Measurements from ENCODE around the gene NKTR. TPM values are rescaled to one million over a fixed set of nuclear protein-coding genes. Genes with fewer than 3 reads are reported as not detected.
"Not testable (repeated sequence)": the region's sequence is repeated elsewhere in the genome, so short reads cannot be mapped to it uniquely, and the experiment has no call there.

NKTR gene
- total RNA-seq (10 to 100 TPM; 27.7 to 35.8 (median 29.5) TPM), polyA plus RNA-seq (22.6 TPM)
- long read RNA-seq, donor 1, partial matches to known transcripts, result 22 of 35 reads
- long read RNA-seq, donor 1, other reads (novel, unspliced or antisense), result 11 of 35 reads
- long read RNA-seq, donor 2, partial matches to known transcripts, result 0 of 3 reads
- long read RNA-seq, donor 2, other reads (novel, unspliced or antisense), result 3 of 3 reads
- long read RNA-seq, donor 3, partial matches to known transcripts, result 43 of 72 reads
- long read RNA-seq, donor 3, other reads (novel, unspliced or antisense), result 27 of 72 reads
- long read RNA-seq, donor 4, full-length matches to known transcripts, result 2 of 6 reads
- long read RNA-seq, donor 4, partial matches to known transcripts, result 1 of 6 reads
- long read RNA-seq, donor 4, other reads (novel, unspliced or antisense), result 3 of 6 reads

DNA sequence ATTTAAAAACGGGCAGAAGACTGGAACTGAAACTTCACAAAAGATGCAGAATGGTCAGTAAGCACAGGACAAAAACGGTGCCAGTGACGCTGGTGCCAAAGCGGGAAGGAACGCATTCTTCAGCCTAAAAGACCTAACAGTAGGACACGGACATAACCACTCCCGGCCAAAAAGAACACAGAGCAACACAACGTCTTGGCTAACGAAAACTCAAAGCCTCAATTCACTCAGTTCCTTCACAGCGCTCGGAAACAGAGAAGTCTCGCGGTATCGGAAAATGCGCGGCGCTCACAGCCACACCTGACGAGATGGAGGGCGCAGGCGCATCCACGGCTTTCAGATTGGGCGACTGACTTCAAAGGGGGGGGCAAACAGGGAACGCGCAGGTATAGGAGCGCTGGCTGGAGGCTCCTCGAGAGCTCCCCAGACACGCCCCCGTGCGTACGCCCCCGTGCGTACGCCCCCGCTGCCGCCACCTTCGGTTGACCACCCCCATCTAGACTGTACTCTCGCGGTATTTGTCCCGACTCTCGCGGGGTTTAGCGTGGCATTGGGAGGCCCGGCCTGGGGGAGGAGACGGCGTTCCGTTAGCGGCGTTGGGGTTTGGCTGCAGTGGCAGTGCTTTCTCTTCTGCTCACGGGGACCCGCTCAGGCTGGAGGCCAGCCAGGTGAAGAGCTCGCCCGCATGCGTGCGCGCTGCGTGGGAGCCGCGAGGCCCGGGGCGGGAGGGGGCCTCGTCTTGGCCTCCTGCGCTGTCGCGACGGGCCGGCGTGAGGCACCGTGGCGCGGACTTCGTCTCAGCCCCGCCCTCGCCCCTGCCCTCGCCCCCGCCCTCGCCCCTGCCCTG lies at the start of gene NKTR:
TSS of gene NKTR (plus strand) at position 576 of the 847 bp plus-strand sequence. CDS start 321 bp downstream, outside the sequence.
- H3K9me3 ChIP-seq (ENCODE audit: control insufficient read depth, low read length), result no peaks in the 10 kb centered on the region
- under 1% methylated on average over 76 of the region's 76 CpGs for WGBS
- H3K4me3 ChIP-seq (ENCODE audit: low read length), result peak within 1 kb of the TSS; percentile 76
- intact Hi-C loops (cut with DNase I), result loop anchor here in 3 of 4 donors (10.0 kb wide), 2 partner anchors 54 to 144 kb away; partner anchors contain the start of gene ZBTB47 (in 2 of the 3)
- DNase-seq (peak; percentile 96 to 99 (median 99)), ATAC-seq (peak; percentile 96 to 97)
- no peaks in the 10 kb centered on the region for H3K4me1 ChIP-seq (ENCODE audit: control insufficient read depth, insufficient read depth, low read length)
- H3K27ac ChIP-seq (ENCODE audit: low read length), result peak within 1 kb of the TSS; percentile 93
- no peaks in the 10 kb centered on the region for H3K27me3 ChIP-seq (ENCODE audit: control insufficient read depth, insufficient read depth)

DNA sequence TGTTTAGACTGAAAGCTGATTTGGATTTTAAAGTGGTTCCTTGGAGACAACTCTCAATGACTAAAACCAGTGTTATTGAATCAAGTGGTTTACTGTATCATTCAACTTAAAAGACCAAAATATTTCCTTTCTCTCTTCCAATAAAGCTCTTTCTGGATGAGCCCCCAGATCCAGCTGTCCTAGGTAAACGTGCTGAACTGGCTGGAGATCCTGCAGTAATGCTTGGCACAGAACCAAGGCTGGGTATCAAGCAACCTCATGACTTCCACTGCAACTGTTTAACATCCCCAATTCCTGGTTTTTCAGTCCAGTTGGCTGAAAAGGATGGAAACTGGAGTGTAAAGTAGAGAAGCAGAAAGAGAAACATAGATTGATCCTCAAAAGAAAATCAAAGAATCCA lies 47.7 kb upstream of the NKTR start:
- no peak for ATAC-seq
- Histone ChIP-seq H3K27me3 (ENCODE audit: control insufficient read depth, insufficient read depth) (no peaks in the 10 kb centered on the region), H3K4me1 (ENCODE audit: control insufficient read depth, insufficient read depth, low read length) (no peaks in the 10 kb centered on the region), H3K4me3 (ENCODE audit: low read length) (no peak overlapping the region), H3K9me3 (ENCODE audit: control insufficient read depth, low read length) (no peaks in the 10 kb centered on the region), H3K27ac (ENCODE audit: low read length) (no peak overlapping the region)
- DNase-seq, result no peak
- 26% methylated on average over 1 of the region's 1 CpG for WGBS
- intact Hi-C loops (cut with DNase I), result no loop called here

DNA sequence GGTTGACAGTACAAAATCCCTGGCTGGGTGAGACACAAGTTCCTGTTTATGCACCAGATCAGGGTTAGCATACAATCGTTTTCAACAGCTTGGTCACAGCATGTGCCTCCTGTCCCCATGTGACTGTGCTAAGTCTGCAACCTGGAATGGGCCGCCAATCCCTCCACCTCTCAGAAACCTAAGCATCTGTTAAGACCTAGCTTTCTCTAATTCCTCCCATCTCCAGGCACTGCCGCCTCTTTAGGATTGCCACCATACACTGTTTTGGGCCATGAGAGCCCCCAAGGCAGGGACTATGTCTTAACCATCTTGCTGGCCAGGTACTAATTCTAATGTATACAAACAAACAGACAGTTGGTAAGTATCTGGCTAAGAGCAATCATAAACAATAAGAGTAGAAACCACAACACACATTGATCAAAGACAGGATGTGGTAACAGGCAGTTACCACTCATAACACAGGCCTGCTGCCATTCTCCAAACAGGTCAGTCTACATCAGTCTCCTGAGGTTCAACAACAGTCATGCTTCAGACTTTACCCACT lies 44.3 kb upstream of the NKTR start:
- Histone ChIP-seq H3K27me3 (ENCODE audit: control insufficient read depth, insufficient read depth) (no peaks in the 10 kb centered on the region), H3K9me3 (ENCODE audit: control insufficient read depth, low read length) (no peaks in the 10 kb centered on the region), H3K27ac (ENCODE audit: low read length) (no peak overlapping the region), H3K4me1 (ENCODE audit: control insufficient read depth, insufficient read depth, low read length) (no peaks in the 10 kb centered on the region), H3K4me3 (ENCODE audit: low read length) (no peak overlapping the region)
- DNase-seq (no peak), ATAC-seq (no peak)
- WGBS, result 78% methylated on average over 3 of the region's 3 CpGs
- intact Hi-C loops (cut with DNase I), result no loop called here

DNA sequence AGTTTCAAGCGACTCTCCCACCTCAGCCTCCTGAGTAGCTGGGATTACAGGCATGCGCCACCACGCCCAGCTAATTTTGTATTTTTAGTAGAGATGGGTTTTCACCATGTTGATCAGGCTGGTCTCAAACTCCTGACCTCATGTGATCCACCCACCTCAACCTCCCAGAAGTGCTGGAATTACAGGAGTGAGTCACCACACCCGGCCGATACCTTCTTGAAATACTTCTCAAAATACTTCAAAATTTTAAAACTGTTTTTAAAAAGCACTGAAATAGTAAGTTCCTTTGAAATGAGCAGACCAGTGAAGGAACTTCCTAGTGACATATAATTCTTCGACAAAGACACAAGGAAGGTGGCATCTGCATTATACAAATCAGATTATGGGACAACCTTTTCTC lies 43.7 kb upstream of the NKTR start:
- H3K27ac ChIP-seq (ENCODE audit: low read length); intact Hi-C loops (cut with DNase I); H3K27me3 ChIP-seq (ENCODE audit: control insufficient read depth, insufficient read depth); H3K4me3 ChIP-seq (ENCODE audit: low read length); ATAC-seq; DNase-seq; H3K9me3 ChIP-seq (ENCODE audit: control insufficient read depth, low read length); H3K4me1 ChIP-seq (ENCODE audit: control insufficient read depth, insufficient read depth, low read length): not testable (repeated sequence)
- WGBS, result 95% methylated on average over 6 of the region's 6 CpGs

DNA sequence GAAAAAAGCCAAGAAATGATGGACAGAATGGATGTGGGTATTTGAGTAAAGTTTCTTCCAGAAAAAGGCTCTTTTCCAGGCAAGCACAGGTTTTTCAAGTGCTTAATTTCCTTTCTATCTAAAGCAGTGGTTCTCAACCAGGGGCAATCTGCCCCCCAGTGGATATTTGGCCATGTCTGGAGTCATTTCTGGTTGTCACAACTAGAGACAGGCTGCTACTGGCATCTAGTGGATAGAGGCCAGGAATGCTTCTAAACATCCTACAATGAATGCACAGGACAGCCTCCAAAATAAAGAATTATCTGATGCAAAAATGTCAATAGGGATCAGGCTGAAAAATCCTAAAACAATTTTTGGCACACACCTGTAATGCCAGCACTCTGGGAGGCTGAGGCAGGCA lies 42.6 kb upstream of the NKTR start:
- H3K27me3 ChIP-seq (ENCODE audit: control insufficient read depth, insufficient read depth), result no peaks in the 10 kb centered on the region
- DNase-seq (no peak), ATAC-seq (no peak)
- intact Hi-C loops (cut with DNase I), result no loop called here
- no peak overlapping the region for H3K4me3 ChIP-seq (ENCODE audit: low read length)
- no peaks in the 10 kb centered on the region for H3K4me1 ChIP-seq (ENCODE audit: control insufficient read depth, insufficient read depth, low read length)
- no peaks in the 10 kb centered on the region for H3K9me3 ChIP-seq (ENCODE audit: control insufficient read depth, low read length)
- no peak overlapping the region for H3K27ac ChIP-seq (ENCODE audit: low read length)

DNA sequence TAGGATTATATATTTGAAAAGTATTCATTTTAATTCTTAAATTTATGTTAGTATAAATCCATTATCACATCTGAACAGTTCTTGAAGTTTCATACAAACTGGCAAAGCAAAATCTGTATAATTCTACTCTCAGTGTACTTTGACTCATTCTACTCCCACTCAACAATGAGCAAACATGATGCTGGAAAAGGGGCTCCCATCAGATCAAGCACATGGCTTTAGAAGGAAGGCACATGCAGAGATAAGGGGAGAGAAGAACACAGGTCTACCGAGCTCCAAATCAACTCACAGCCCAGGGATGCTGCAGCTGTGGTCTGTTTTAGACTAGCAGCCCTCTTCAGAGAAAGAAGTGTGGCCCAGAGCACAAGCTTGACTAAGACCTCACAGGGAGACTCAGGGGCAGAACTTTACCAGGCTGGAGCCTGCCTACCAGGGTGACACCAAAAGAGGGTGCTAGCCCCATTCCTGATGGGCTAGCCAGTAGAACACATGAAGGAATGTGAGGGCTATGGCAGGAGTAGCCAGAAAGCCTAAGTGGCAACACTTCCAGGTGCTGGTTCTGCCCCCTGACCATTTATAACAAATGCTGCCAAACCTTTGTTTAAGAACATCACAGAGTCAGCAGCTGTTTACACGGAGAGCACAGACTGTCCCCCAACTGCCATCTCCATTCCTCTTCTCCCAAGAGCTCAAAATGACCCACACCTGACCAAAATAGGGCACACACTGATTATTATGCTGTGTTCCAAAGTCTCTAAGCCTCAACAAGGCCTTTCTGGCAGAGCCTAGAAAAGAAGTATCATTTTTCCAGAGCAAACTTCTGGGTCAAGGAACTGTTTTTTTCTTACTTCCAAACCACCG lies 38.2 kb upstream of the NKTR start:
- Histone ChIP-seq H3K9me3 (ENCODE audit: control insufficient read depth, low read length) (no peaks in the 10 kb centered on the region), H3K4me3 (ENCODE audit: low read length) (no peak overlapping the region), H3K4me1 (ENCODE audit: control insufficient read depth, insufficient read depth, low read length) (no peaks in the 10 kb centered on the region), H3K27ac (ENCODE audit: low read length) (no peak overlapping the region), H3K27me3 (ENCODE audit: control insufficient read depth, insufficient read depth) (no peaks in the 10 kb centered on the region)
- intact Hi-C loops (cut with DNase I), result no loop called here
- DNase-seq (no peak), ATAC-seq (no peak)
- WGBS, result 62% methylated on average over 3 of the region's 3 CpGs

DNA sequence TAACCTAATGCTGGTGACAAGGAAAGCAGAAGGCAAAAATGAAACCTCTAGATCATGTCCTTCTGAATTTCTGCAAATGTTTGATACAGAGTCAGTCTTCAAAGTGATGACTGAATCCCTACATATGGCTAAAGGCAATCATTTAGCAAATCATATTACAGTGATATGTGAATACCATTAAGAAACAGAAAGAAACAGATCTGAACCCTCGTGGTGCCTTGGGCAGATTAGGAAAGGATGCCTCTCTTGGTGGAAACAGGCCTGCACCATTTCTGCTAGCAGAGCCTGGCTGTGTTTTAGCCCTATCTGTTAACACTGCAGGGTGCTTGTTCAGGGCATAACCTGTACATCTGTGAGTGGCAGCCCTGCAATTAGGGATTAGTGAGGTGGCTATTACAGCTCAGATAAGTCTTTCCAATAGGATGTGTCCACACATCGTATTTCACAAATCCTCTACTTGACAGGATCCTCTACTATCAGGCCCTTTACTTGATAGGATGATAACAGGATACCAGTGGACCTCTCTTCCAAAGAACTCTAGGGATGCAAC lies 30.8 kb upstream of the NKTR start:
- ATAC-seq (no peak), DNase-seq (no peak)
- H3K9me3 ChIP-seq (ENCODE audit: control insufficient read depth, low read length), result no peaks in the 10 kb centered on the region
- intact Hi-C loops (cut with DNase I), result no loop called here
- H3K4me3 ChIP-seq (ENCODE audit: low read length), result no peak overlapping the region
- H3K4me1 ChIP-seq (ENCODE audit: control insufficient read depth, insufficient read depth, low read length), result no peaks in the 10 kb centered on the region
- H3K27ac ChIP-seq (ENCODE audit: low read length), result no peak overlapping the region
- 40% methylated on average over 2 of the region's 2 CpGs for WGBS
- no peaks in the 10 kb centered on the region for H3K27me3 ChIP-seq (ENCODE audit: control insufficient read depth, insufficient read depth)

DNA sequence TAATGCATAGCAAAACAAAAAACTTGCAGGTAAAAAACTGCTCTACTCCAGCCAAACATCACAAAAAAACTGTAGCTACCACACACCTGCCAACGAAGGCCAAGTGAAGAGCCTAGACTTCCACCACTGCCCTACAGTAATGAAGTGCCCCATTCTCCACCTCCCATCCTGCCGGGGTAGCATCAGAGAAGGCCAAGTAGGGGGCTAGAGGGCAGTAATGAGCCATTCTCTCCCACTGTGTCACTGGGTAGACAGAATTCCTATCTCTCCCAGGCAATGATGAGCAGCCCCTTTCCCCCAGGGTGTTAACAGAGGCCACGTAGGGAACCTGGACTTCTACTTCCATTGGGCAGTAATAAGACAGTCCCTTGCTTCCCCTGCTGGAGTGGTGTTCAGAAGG lies 28.2 kb upstream of the NKTR start:
- Histone ChIP-seq H3K4me1 (ENCODE audit: control insufficient read depth, insufficient read depth, low read length) (no peaks in the 10 kb centered on the region), H3K27ac (ENCODE audit: low read length) (no peak overlapping the region), H3K9me3 (ENCODE audit: control insufficient read depth, low read length) (no peaks in the 10 kb centered on the region), H3K4me3 (ENCODE audit: low read length) (no peak overlapping the region), H3K27me3 (ENCODE audit: control insufficient read depth, insufficient read depth) (no peaks in the 10 kb centered on the region)
- ATAC-seq (peak; percentile 55 to 71), DNase-seq (no peak)
- WGBS, result 55% methylated on average over 3 of the region's 3 CpGs
- intact Hi-C loops (cut with DNase I), result no loop called here

DNA sequence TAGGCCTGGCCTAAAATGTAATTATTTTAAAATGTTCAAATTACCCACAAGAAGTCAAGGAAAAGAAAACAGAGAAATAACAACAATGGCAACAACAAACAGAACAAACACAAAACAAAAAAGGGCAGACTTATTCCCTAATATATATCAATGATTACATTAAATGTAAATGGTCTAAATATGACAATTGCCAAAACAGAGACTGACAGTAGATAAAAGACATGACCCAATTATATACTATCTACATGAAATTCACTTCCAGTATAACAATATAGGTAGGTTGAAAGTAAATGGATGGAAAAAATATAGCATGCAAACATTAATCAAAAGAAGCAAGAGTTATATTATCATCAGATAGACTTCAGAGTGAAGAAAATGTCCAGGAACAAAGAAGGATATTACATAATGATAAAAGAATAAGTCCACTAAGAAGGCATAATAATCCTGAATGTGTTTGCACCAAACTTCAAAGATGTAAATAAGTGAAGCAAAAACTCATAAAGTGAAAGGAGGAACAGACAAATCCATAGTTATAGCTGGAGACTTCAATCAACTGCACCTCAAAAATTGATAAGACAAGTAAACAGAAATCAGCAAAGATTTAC lies 25.2 kb upstream of the NKTR start:
- no peak overlapping the region for H3K27ac ChIP-seq (ENCODE audit: low read length)
- no peaks in the 10 kb centered on the region for H3K27me3 ChIP-seq (ENCODE audit: control insufficient read depth, insufficient read depth)
- H3K4me1 ChIP-seq (ENCODE audit: control insufficient read depth, insufficient read depth, low read length), result no peaks in the 10 kb centered on the region
- DNase-seq (no peak), ATAC-seq (no peak)
- intact Hi-C loops (cut with DNase I), result no loop called here
- H3K9me3 ChIP-seq (ENCODE audit: control insufficient read depth, low read length), result no peaks in the 10 kb centered on the region
- H3K4me3 ChIP-seq (ENCODE audit: low read length), result no peak overlapping the region

DNA sequence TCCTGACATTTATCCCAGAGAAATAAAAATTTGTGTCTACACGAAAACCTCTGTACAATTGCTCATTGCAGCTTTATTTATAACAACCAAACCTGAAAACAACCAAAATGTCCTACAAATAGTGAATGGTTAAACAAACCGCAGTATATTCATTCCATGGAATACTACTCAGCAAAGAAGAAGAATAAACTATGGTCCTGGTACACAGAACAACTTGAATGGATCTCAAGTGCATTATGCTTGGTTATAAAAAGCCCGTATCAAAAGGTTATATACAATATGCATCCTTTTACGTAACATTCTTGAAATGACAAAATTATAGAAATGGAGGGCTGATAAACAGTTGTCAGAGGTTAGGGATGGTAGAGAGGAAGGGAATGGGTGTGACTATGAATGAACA lies 22.4 kb upstream of the NKTR start:
- Histone ChIP-seq H3K4me1 (ENCODE audit: control insufficient read depth, insufficient read depth, low read length) (no peaks in the 10 kb centered on the region), H3K27me3 (ENCODE audit: control insufficient read depth, insufficient read depth) (no peaks in the 10 kb centered on the region), H3K27ac (ENCODE audit: low read length) (no peak overlapping the region), H3K9me3 (ENCODE audit: control insufficient read depth, low read length) (no peaks in the 10 kb centered on the region), H3K4me3 (ENCODE audit: low read length) (no peak overlapping the region)
- DNase-seq (no peak), ATAC-seq (no peak)
- intact Hi-C loops (cut with DNase I), result no loop called here
- WGBS, result 97% methylated on average over 4 of the region's 4 CpGs

All from right cardiac atrium (tissue), 5 donors.